Astrocyte (in vitro differentiated cells and primary cell): ENCODE data around the gene CCDC159.

ENCODE experiments used
- CTCF ChIP-seq: IDR thresholded peaks from 2 replicates; pipeline ENCODE4 v1.5.1; 2011; ENCODE audit warnings: low read depth, mild to moderate bottlenecking, inconsistent platforms, low read length, moderate library complexity; ENCODE audit not compliant: insufficient read depth
- EZH2 ChIP-seq: IDR thresholded peaks from 2 replicates; pipeline ENCODE4 v1.6.1; 2012; ENCODE audit warnings: mild to moderate bottlenecking, low read length, inconsistent platforms; ENCODE audit not compliant: insufficient read depth

GRCh38 chr19:11373166-11373884 is 27.0 kb downstream of the CCDC159 start:
- TF ChIP-seq CTCF (no peak), EZH2 (no peak)
